GM19023 (cell line): ENCODE data around the gene CCNB3.
"Not testable (repeated sequence)": the region's sequence is repeated elsewhere in the genome, so short reads cannot be mapped to it uniquely, and the experiment has no call there.

Experiments
- ATAC-seq: cut with Tn5 transposase; IDR thresholded peaks from one replicate; pipeline ENCODE4 v1.9.1; 2021; ENCODE audit warnings: mild to moderate bottlenecking, moderate library complexity; ENCODE audit not compliant: unreplicated experiment

The CCNB3 gene

GRCh38 chrX:50204364-50204899 lies at the start of gene CCNB3:
Gene CCNB3 (plus strand): TSS chrX:50204765. CDS start chrX:50285164, 80,399 bp downstream.
- peak; percentile 96 for ATAC-seq

GRCh38 chrX:50157545-50158135 lies 46.9 kb upstream of the CCNB3 start:
- no peak for ATAC-seq

- ATAC-seq, result no peak
Observed at GRCh38 chrX:50158593-50158992, 46.0 kb upstream of the CCNB3 start.

- ATAC-seq, result no peak
Observed at GRCh38 chrX:50161127-50161526, 43.4 kb upstream of the CCNB3 start.

GRCh38 chrX:50165727-50166126 lies 38.8 kb upstream of the CCNB3 start:
- ATAC-seq, result no peak

- ATAC-seq, result no peak
Observed at GRCh38 chrX:50167366-50167765, 37.2 kb upstream of the CCNB3 start.

- no peak for ATAC-seq
Observed at GRCh38 chrX:50168241-50168687, 36.3 kb upstream of the CCNB3 start.

GRCh38 chrX:50169717-50170116 lies 34.8 kb upstream of the CCNB3 start:
- ATAC-seq, result no peak

- no peak for ATAC-seq
Observed at GRCh38 chrX:50180073-50180940, 24.3 kb upstream of the CCNB3 start.

GRCh38 chrX:50183891-50184290 lies 20.7 kb upstream of the CCNB3 start:
- no peak for ATAC-seq

GRCh38 chrX:50188859-50189600 lies 15.5 kb upstream of the CCNB3 start:
- ATAC-seq, result no peak

- no peak for ATAC-seq
Observed at GRCh38 chrX:50198348-50198747, 6.2 kb upstream of the CCNB3 start.

- no peak for ATAC-seq
Observed at GRCh38 chrX:50200907-50201306, 3.7 kb upstream of the CCNB3 start, which contains the start of gene AKAP4. Gene AKAP4 (minus strand): TSS chrX:50201007. CDS start chrX:50200889, 118 bp downstream.

GRCh38 chrX:50202539-50202938 lies 2.0 kb upstream of the CCNB3 start:
- ATAC-seq, result no peak

- no peak for ATAC-seq
Observed at GRCh38 chrX:50206753-50207152, 2.2 kb downstream of the CCNB3 start.

- ATAC-seq, result no peak
Observed at GRCh38 chrX:50211510-50211909, 6.9 kb downstream of the CCNB3 start.

- ATAC-seq, result no peak
Observed at GRCh38 chrX:50281253-50281652, 76.7 kb downstream of the CCNB3 start.

- no peak for ATAC-seq
Observed at GRCh38 chrX:50327235-50327634, 122.7 kb downstream of the CCNB3 start.

GRCh38 chrX:50332668-50333067 lies 128.1 kb downstream of the CCNB3 start:
- not testable (repeated sequence) for ATAC-seq

- no peak for ATAC-seq
Observed at GRCh38 chrX:50333308-50333707, 128.7 kb downstream of the CCNB3 start.

- ATAC-seq, result no peak
Observed at GRCh38 chrX:50343917-50344316, 139.4 kb downstream of the CCNB3 start.
